ENCODE results near the gene LRRK1. TPM values are rescaled to one million over a fixed set of nuclear protein-coding genes. Genes with fewer than 3 reads are reported as not detected.

LRRK1 gene
- total RNA-seq, 1 donor from 2014 or later, result 6.6 TPM

DNA sequence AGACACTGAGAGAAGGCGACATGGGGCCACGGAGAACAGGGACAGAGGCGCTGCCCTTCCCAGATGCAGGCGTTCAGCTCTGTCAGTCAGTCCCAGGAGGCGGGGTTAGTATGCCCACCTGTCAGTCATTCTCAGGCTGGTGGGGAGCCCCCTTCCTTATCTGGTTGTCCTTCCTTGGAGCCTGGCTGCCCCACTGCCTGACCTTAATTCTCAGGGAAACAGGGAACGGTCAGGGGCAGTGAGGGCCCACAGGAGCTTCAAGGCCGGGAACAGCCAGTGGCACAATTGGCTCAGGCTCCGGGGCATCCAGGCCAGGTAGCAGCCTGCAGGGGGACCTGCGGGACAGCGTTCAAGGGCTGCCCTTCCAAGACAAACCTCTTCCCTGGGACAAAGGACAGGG is 199.5 kb downstream of the LRRK1 start:
- H3K36me3 ChIP-seq (ENCODE audit: control insufficient read depth, insufficient read depth, low read length), result no peaks in the 10 kb centered on the region
- DNase-seq (ENCODE audit: low read depth), result no peak
- TF ChIP-seq, protein P1, sequence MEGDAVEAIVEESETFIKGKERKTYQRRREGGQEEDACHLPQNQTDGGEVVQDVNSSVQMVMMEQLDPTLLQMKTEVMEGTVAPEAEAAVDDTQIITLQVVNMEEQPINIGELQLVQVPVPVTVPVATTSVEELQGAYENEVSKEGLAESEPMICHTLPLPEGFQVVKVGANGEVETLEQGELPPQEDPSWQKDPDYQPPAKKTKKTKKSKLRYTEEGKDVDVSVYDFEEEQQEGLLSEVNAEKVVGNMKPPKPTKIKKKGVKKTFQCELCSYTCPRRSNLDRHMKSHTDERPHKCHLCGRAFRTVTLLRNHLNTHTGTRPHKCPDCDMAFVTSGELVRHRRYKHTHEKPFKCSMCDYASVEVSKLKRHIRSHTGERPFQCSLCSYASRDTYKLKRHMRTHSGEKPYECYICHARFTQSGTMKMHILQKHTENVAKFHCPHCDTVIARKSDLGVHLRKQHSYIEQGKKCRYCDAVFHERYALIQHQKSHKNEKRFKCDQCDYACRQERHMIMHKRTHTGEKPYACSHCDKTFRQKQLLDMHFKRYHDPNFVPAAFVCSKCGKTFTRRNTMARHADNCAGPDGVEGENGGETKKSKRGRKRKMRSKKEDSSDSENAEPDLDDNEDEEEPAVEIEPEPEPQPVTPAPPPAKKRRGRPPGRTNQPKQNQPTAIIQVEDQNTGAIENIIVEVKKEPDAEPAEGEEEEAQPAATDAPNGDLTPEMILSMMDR (IDR thresholded peaks at IDR 0.05; ENCODE audit: insufficient read depth, low read length, poor library complexity, severe bottlenecking), result no peak
- H3K27me3 ChIP-seq (ENCODE audit: control insufficient read depth, insufficient read depth, low read length), result no peaks in the 10 kb centered on the region
- no peak overlapping the region for H3K4me3 ChIP-seq (ENCODE audit: low read depth, low read length)

DNA sequence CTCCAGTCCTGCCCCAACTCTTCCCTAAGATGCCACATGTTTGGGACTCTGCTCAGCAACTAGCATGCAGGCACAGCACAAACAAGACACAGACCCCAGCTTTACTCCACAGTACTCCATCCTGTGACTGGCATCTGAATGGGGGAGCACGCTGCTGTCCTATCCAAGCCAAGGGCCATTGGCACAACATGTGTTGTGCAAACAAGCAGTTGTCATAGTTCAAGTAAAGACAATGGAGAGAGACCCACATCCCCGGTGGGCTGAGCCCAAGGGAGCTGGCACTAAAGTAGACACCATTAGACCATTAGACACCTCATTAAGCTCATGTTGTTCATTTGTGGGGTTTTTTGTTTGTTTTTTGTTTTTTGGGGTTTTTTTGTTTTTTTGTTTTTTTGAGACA is 200.0 kb downstream of the LRRK1 start:
- no peak for DNase-seq (ENCODE audit: low read depth)
- no peaks in the 10 kb centered on the region for H3K27me3 ChIP-seq (ENCODE audit: control insufficient read depth, insufficient read depth, low read length)
- no peak overlapping the region for H3K4me3 ChIP-seq (ENCODE audit: low read depth, low read length)
- TF ChIP-seq, protein P1 (IDR thresholded peaks at IDR 0.05; ENCODE audit: insufficient read depth, low read length, poor library complexity, severe bottlenecking), result no peak
- no peaks in the 10 kb centered on the region for H3K36me3 ChIP-seq (ENCODE audit: control insufficient read depth, insufficient read depth, low read length)

Other genes starting within 250 kb of the LRRK1 start
- 208 and 210 TPM in 2 replicates for gene ALDH1A3, start 39.5 kb upstream of the LRRK1 start, total RNA-seq

All from kidney epithelial cell (primary cell).